ENCODE measurements around the gene LRRC58. TPM values are rescaled to one million over a fixed set of nuclear protein-coding genes. Genes with fewer than 3 reads are reported as not detected.

The LRRC58 gene
- total RNA-seq, 1 experiment from 2014 or later = 34.8 TPM

DNA sequence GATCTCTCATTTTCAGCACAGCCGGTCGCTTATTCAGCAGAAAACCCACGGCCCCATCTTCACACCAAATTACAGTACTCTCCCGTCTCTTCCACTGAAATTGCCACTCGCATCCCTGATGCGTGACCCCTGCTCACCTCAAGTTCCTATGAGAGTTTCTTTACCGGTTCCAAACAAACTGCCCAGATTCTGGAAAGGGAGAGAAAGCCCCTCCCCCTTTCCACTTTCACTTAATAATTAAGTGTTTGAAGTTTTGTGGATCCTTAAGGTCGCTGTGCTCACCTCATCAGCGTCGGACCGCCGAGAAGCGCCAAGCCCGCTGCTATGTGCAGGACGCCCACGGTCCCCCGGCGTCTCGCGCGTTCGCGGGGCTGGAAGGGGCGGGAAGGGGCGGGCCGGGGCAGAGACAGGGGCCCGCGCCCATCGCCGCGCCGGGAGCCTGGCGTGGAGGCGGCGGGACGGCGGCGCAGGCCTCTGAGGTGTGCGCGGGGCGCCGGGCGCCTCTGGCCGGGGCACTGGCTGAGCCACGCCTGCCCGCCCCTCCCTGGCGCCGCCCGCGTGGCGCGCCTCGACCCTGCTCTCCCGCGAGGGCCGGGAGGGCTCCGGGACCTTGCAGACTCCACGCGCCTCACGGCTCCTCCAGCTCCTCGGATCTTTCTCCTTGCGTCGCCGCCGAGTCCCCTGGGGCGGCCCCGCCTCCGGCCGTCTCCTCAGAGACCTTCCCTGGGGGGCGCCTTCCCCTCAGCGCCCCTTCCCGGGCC lies 64.2 kb downstream of the LRRC58 start, which contains the start of gene GPR156:
TSS of gene GPR156 (minus strand) at position 476 of the 761 bp plus-strand sequence. CDS start 41,124 bp downstream, outside the sequence.
- no peaks in the 10 kb centered on the region for H3K36me3 ChIP-seq (ENCODE audit: control insufficient read depth in 1 of 2, insufficient read depth in 2 of 2, low read length in 2 of 2)
- RAD21 ChIA-PET (ENCODE audit: low non-redundant PET in 1 of 2, low total read pairs in 2 of 2, uncharacterized antibody in 2 of 2, unreplicated experiment in 2 of 2) = no interaction called here
- H2AFZ ChIP-seq (ENCODE audit: low read depth, low read length, poor library complexity, severe bottlenecking) = no peak within 1 kb of the TSS
- H3K27me3 ChIP-seq (ENCODE audit: insufficient read depth, low read length) = no peaks in the 10 kb centered on the region
- BruUV-seq (replicated peaks) = no TSS peak
- intact Hi-C loops (cut with micrococcal nuclease) = no loop called here
- CTCF ChIA-PET = no interaction called here
- H3K4me2 ChIP-seq (ENCODE audit: low read length) = no peak within 1 kb of the TSS
- no peaks in the 10 kb centered on the region for H4K20me1 ChIP-seq (ENCODE audit: insufficient read depth)
- no peak for DNase-seq (ENCODE audit: low read depth, low spot score)
- no peaks in the 10 kb centered on the region for H3K9me3 ChIP-seq (ENCODE audit: control insufficient read depth in 1 of 2, insufficient read depth in 1 of 2, low read depth in 1 of 2, low read length in 2 of 2)
- no peaks in the 10 kb centered on the region for H3K9me2 ChIP-seq (ENCODE audit: insufficient read depth)
- H3K79me2 ChIP-seq (ENCODE audit: insufficient read depth, low read length) = no peaks in the 10 kb centered on the region
- H3K4me1 ChIP-seq (ENCODE audit: control insufficient read depth in 1 of 2, insufficient read depth in 2 of 2, low read length in 2 of 2) = no peaks in the 10 kb centered on the region
- no peak within 1 kb of the TSS for H3K4me3 ChIP-seq (replicated peaks in 1 of 2; ENCODE audit: low read depth in 1 of 2, low read length in 2 of 2)
- no peak for ATAC-seq
- TF ChIP-seq JUND (IDR thresholded peaks at IDR 0.05) = no peak
- TF ChIP-seq SIN3A (IDR thresholded peaks at IDR 0.05; ENCODE audit: low read depth) = no peak
- no peak for TF ChIP-seq POLR2A (IDR thresholded peaks at IDR 0.05; ENCODE audit: borderline replicate concordance, extremely low read depth, insufficient read depth, insufficient read length)
- TF ChIP-seq, protein P1, sequence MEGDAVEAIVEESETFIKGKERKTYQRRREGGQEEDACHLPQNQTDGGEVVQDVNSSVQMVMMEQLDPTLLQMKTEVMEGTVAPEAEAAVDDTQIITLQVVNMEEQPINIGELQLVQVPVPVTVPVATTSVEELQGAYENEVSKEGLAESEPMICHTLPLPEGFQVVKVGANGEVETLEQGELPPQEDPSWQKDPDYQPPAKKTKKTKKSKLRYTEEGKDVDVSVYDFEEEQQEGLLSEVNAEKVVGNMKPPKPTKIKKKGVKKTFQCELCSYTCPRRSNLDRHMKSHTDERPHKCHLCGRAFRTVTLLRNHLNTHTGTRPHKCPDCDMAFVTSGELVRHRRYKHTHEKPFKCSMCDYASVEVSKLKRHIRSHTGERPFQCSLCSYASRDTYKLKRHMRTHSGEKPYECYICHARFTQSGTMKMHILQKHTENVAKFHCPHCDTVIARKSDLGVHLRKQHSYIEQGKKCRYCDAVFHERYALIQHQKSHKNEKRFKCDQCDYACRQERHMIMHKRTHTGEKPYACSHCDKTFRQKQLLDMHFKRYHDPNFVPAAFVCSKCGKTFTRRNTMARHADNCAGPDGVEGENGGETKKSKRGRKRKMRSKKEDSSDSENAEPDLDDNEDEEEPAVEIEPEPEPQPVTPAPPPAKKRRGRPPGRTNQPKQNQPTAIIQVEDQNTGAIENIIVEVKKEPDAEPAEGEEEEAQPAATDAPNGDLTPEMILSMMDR (IDR thresholded peaks at IDR 0.05 in 2 of 3, conservative IDR thresholded peaks at IDR 0.05 in 1 of 3; ENCODE audit: borderline replicate concordance in 1 of 3, insufficient read depth in 1 of 3, low read depth in 2 of 3, low read length in 2 of 3) = no peak
- no peak for TF ChIP-seq ELF1 (IDR thresholded peaks at IDR 0.05; ENCODE audit: borderline replicate concordance, low read depth)
- TF ChIP-seq CEBPB (IDR thresholded peaks at IDR 0.05; ENCODE audit: low read depth) = no peak
- TF ChIP-seq, protein P2, sequence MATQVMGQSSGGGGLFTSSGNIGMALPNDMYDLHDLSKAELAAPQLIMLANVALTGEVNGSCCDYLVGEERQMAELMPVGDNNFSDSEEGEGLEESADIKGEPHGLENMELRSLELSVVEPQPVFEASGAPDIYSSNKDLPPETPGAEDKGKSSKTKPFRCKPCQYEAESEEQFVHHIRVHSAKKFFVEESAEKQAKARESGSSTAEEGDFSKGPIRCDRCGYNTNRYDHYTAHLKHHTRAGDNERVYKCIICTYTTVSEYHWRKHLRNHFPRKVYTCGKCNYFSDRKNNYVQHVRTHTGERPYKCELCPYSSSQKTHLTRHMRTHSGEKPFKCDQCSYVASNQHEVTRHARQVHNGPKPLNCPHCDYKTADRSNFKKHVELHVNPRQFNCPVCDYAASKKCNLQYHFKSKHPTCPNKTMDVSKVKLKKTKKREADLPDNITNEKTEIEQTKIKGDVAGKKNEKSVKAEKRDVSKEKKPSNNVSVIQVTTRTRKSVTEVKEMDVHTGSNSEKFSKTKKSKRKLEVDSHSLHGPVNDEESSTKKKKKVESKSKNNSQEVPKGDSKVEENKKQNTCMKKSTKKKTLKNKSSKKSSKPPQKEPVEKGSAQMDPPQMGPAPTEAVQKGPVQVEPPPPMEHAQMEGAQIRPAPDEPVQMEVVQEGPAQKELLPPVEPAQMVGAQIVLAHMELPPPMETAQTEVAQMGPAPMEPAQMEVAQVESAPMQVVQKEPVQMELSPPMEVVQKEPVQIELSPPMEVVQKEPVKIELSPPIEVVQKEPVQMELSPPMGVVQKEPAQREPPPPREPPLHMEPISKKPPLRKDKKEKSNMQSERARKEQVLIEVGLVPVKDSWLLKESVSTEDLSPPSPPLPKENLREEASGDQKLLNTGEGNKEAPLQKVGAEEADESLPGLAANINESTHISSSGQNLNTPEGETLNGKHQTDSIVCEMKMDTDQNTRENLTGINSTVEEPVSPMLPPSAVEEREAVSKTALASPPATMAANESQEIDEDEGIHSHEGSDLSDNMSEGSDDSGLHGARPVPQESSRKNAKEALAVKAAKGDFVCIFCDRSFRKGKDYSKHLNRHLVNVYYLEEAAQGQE (IDR thresholded peaks at IDR 0.05; ENCODE audit: low read depth) = no peak
- TF ChIP-seq, protein P3, sequence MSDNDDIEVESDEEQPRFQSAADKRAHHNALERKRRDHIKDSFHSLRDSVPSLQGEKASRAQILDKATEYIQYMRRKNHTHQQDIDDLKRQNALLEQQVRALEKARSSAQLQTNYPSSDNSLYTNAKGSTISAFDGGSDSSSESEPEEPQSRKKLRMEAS (IDR thresholded peaks at IDR 0.05) = no peak
- TF ChIP-seq FOSL1 (IDR thresholded peaks at IDR 0.05; ENCODE audit: low read depth) = no peak
- TF ChIP-seq EZH2 (IDR thresholded peaks at IDR 0.05) = no peak
- TF ChIP-seq YY1 (IDR thresholded peaks at IDR 0.05; ENCODE audit: extremely low read depth, insufficient replicate concordance, low read depth, low read length) = no peak
- TF ChIP-seq, protein P4, sequence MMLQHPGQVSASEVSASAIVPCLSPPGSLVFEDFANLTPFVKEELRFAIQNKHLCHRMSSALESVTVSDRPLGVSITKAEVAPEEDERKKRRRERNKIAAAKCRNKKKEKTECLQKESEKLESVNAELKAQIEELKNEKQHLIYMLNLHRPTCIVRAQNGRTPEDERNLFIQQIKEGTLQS (IDR thresholded peaks at IDR 0.05) = no peak
- TF ChIP-seq ZFX (IDR thresholded peaks at IDR 0.05) = no peak
- no peak within 1 kb of the TSS for H3K27ac ChIP-seq (ENCODE audit: low read depth, low read length)
- H3K9ac ChIP-seq (ENCODE audit: low read length) = no peak within 1 kb of the TSS
- POLR2A ChIA-PET = no interaction called here

Data from HCT116 (cell line).